Pulmonary artery endothelial cell (primary cell): Measurements from ENCODE around the gene PHF5A. TPM values are rescaled to one million over a fixed set of nuclear protein-coding genes. Genes with fewer than 3 reads are reported as not detected.

Source experiments
- DNase-seq: peaks from one replicate; pipeline ENCODE4 v3.0.0-alpha.2; 2011; ENCODE audit warnings: low read depth, low spot score
- total RNA-seq: library from RNA; depleted of rRNA; stranded (reverse); fragments of >200 nt; gene quantifications from 2 replicates; pipeline ENCODE4 v1.2.3, GENCODE V29; 2014

Gene PHF5A
- total RNA-seq, 1 donor from 2014 or later = 87.6 TPM

GRCh38 chr22:41417622-41418390, 50.7 kb downstream of the PHF5A start:
- DNase-seq = no peak

- DNase-seq = no peak
Measured at GRCh38 chr22:41415554-41415953, 52.9 kb downstream of the PHF5A start.

GRCh38 chr22:41411021-41411851, 57.3 kb downstream of the PHF5A start:
- no peak for DNase-seq

- no peak for DNase-seq
Measured at GRCh38 chr22:41410311-41410751, 58.2 kb downstream of the PHF5A start.

Other genes starting within 250 kb of the PHF5A start
- gene CHADL, start 227.8 kb downstream of the PHF5A start, total RNA-seq = 0.66 and 0.74 TPM in 2 replicates
- gene RANGAP1, start 182.5 kb downstream of the PHF5A start, total RNA-seq = 120 and 191 TPM in 2 replicates
- gene ZC3H7B, start 167.2 kb downstream of the PHF5A start, total RNA-seq = 63.9 and 108 TPM in 2 replicates
- gene TEF, start 86.8 kb downstream of the PHF5A start, total RNA-seq = 2.7 and 4.0 TPM in 2 replicates
- 17.1 and 25.4 TPM in 2 replicates for gene TOB2, start 21.9 kb downstream of the PHF5A start, total RNA-seq
- 84.5 and 91.0 TPM in 2 replicates for gene ACO2, start 425 bp upstream of the PHF5A start, total RNA-seq
- gene POLR3H, start 75.8 kb upstream of the PHF5A start, total RNA-seq = 18.3 and 22.5 TPM in 2 replicates
- gene CSDC2, start 92.3 kb upstream of the PHF5A start, total RNA-seq = not detected in 2 replicates
- 4.1 and 4.4 TPM in 2 replicates for gene PMM1, start 121.1 kb upstream of the PHF5A start, total RNA-seq
- gene DESI1, start 152.4 kb upstream of the PHF5A start, total RNA-seq = 18.6 and 30.1 TPM in 2 replicates
- gene XRCC6, start 152.6 kb upstream of the PHF5A start, total RNA-seq = 454 and 528 TPM in 2 replicates
- 101 and 113 TPM in 2 replicates for gene SNU13, start 220.2 kb upstream of the PHF5A start, total RNA-seq
- 2.2 and 2.5 TPM in 2 replicates for gene MEI1, start 230.8 kb upstream of the PHF5A start, total RNA-seq